Left kidney (tissue), 2 donors: Measurements from ENCODE around the gene APOM. TPM values are rescaled to one million over a fixed set of nuclear protein-coding genes. Genes with fewer than 3 reads are reported as not detected.
A peak's percentile ranks its signal among the peaks of the same experiment; 100 is the strongest.

Experiments used
- DNase-seq: peaks from one replicate; pipeline ENCODE4 v3.0.0-alpha.2; 2013
- polyA plus RNA-seq: library from polyadenylated mRNA; unstranded; fragments of 120-200 nt; gene quantifications from one replicate; pipeline ENCODE4 v1.2.1, GENCODE V29; 2013; ENCODE audit not compliant: insufficient read length

The APOM gene
- polyA plus RNA-seq, 1 donor = 95.0 TPM

DNA sequence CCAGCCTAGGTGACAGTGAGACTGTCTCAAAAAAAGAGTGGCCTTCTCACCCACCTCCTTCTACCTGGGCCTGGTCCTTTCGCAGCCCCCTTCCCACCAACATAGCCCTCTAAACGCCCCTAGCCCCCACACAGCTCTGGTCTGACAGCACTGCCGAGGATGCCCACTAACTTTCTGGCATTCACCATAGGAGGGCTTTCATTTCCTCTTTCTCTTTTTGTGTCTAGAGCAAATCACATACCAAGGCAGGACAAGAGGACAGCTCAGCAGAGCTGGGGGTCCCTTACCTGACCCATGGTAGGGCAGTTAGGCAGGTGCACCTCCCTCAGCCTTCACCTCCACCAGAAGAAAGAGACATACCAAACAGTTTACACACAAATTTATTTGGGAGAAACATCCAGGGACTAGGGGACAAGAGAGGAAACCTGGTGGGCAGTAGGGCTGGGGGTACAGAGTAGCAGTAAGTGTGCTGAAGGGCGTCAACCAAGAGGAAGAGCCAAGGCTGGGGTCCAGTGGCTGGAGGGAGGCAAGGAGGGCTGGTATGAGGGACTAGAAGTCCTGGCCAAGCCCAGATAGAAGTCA lies 20.7 kb downstream of the APOM start:
- DNase-seq = no peak

DNA sequence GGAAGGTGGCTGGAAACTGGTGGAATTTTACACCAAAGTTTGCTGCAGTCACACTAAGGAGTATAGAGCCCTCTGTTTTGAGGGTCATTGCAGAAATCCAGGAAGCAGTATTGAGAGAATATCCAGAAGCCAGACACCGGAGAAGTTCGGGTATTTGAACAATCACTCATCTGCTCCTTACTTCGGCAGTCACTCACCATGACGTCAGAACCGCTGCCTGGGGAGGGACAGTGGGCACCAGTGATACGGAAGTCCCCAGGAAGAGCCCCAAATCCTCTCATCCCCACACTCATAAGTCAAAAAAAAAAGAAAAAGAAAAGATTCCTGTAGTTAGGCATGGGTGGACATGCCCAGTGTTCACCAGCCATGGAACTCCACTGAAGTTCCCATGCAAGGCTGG lies 21.2 kb downstream of the APOM start:
- DNase-seq = no peak

DNA sequence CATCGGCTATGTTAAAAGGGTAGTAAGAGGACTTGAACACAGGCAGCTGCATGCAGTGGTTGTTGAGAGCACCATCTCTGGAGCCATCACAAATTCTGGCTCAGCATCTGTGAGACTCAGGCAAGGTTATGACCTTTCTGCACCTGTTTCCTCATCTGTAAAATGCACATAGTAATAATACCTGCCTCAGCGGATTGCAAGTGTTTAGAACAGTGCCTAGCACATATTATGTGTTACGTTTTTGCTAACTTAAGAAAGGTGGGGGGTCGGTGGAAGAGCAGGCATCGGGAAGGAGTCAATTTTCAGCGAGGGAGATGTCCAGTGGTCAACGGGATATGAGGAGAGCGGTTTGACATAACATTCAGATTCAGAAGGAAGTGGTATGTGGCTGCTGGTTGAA lies 22.3 kb downstream of the APOM start:
- DNase-seq = no peak

GRCh38 chr6:31680226-31681134 lies 24.8 kb downstream of the APOM start, which contains the start of gene LY6G5C:
LY6G5C (minus strand) TSS chr6:31681067; CDS start chr6:31680373, 694 bp downstream.
- peak; percentile 85 for DNase-seq

DNA sequence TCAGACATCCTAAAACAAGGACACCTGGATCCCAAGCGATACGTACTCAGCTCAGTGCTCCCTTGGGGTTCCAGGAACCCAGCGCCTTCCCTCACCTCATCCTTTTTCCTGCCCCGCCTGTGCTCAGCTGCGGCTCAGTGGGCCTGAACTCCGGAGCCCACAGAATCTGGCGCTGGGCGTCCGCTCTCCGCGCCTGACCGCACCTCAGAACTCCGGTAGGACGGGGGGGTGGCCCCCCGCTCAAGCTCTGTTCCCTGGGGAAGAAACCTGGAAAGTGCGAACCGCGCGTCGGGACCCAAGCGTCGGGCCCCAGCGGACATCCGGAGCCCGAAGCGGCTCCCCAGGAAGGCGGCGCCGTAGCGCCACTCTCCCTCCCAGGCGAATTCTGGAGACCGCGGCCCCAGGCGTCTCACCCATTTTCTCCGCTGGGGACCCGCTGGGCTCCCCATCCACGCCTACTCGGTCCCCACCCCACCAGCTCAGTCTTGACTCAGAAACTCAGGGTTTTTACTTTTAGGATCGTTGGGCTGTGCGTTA lies 25.5 kb downstream of the APOM start:
- peak; percentile 67 for DNase-seq

GRCh38 chr6:31683591-31683990 lies 27.9 kb downstream of the APOM start:
- no peak for DNase-seq

GRCh38 chr6:31686483-31686882 lies 30.8 kb downstream of the APOM start:
- DNase-seq = no peak

DNA sequence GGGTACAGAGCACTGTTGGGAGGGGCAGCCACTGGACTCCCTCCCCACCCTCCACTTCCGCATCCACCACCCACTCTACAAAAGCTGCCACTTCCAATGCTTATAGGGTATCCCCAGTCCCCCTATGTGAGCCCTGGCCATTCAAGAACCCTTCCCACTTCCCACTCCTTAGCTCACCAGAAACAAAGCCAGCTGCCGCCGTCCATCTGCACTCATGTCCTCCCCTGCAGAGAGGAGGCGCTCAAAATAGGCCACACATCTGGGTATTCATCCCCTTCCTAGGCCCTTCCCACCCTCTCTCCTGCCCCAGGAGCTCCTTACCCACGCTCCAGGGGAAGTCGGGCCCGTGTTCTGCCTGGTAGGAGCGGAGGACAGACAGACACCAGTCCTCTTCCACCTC lies 31.6 kb downstream of the APOM start:
- DNase-seq = no peak

DNA sequence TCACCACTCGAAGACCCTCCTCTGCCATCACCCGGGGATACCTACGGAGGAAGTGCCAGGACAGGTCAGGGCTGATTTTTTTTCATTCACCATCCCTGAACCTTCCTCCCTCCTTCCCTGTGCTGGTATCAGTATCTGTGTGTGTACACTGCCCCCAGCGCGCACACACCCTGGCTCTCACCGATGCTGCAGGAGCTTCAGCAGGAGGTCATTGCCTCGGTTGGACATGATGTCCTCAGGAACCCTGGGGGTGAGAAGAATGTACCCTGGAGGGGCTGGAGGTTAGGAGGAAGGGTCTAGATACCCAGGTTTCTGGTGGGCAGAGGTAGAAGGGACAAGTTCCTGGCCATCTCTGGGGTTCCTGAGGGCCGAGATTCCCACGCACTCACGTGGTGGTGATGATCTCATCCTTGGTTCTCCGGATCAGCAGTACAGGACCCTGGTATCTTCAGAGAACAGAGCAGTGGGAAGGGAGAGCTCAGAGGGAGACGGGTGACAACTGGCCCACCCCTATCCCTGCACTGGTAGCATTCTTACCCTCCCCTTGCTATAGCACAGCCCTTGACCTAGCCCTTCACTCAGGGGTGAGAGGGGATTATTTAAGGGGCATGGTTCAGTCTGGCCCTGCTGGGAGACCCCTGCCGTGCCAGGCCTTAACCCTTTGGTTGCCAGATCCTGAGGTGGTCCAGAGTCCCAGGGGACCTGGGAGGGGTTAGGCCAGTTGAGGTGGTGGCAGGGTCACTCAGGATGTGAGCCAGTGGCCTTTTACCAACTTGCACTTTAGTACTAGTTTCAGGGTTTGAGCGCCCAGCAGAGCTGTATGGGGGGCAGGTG lies 32.4 kb downstream of the APOM start:
- DNase-seq = no peak

DNA sequence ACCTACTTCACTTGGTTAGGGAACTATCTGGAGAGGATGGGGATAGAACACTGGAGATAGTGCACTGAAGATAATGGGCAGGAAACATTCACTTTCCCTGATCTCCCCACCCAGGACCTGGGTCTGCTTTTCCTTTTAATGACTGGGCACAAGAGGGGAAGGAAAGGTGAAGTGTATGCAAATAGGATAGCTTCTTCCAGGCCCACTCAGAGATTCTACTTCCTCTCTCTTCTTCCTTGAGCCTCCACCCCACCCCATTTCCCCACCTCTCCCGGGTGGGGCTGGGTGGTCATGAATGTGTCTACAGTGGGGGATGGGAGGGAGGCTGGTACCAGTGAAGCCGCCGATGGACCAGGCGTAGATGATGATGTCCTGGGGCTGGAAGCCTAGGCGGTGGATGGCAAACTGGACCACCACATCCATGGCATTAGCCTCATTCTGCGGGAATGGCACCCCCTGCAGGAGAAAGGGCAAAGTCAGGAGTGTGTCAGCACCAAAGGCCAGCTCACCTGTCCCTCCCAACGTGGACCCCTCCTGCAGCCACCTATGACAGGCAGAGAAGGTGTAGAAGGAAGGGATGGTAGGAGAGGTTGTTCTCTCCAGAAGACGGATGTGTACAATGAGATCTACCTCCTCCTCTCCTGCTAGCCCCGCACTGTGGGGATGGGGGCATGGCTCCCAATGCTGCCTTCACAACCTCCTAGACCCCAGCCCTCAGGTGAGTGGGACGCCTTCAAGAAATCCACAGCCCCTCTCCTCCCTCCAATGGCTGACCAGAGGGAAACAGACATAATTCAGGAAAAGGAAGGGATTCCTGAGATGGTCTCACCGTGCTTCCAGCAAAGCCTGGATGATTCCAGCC lies 33.8 kb downstream of the APOM start:
- no peak for DNase-seq

DNA sequence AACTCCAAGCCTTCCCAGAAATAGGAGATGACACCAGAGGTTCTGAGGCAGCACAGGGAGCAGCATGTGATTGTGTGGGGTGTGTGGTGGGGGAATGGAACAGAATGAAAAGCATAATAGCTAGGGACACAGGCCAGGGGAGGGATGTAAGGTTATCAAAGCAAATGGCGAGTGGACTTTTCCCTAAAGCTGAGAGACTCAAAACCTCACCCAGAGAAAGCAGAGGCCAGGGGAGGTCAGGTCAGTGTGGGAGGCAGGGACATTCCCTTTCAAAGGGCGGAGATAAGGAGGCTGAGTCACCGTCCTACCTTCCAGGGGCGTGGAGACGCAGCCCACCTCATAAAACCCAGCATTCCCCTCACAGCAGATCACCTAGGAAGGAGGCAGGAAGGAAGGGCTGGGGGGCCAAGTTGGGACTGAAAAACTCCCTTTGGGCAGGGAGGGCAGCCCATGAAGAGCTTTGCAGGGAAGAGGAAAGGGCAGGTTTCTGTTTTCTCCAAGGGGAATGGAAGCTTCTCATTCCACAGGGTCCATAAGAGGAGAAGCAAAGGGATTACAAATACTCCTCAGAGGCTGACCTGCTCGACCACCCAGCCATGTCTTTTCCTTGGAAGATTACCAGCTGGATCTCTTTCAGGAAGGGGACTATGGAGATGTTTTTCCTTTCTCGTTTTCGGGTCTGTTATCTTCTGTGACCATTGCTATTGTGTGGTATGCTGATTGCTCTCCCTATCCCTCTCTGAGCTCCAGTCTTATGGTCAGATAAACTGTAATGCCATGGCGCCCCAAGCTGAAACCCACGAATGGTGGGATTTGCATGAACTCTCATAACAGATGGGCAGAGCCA lies 34.8 kb downstream of the APOM start:
- no peak for DNase-seq

DNA sequence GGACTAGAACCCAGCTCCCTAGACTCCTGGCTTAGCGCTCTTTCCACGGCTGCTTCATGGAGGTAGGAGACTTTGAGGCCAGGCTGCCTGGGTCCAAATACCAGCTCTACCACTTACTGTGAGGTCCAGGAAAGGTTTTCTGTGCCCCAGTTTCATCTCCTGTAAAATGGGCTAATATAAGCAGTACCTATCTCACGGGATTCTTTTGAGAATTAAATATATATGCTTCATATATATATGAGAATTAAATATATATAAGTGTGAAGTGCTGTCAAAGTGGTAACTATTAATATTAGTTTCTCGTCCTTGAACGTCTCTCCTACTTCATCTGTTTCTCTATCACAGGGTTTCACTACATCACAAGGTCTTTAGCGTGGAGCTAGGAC lies 35.4 kb downstream of the APOM start:
- no peak for DNase-seq

DNA sequence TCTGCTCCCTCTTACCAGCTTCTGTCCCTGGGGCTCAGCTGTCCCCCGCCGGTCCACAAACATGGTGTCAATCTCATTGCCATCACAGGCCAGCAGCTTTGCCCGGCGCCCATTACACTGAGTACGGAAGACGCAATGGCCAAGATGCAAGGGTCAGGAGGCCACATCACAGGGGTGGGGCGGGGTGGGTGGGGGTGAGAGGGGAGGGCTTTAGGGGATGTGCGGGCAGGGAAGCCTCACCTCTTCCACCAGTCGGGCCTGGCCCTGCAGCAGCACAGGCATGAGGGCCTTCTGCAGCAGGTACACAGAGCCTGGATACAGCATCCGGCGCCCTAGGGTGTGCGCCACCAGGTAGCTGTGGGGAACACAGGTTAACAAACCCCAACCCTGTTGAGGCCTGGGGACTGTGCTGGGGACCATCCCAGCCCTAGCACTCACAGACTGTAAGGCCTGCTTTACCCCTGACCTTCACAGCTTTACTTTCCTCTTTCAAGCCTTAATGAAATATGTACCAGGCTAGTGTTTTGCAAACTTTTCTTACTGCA lies 35.9 kb downstream of the APOM start:
- DNase-seq = no peak

DNA sequence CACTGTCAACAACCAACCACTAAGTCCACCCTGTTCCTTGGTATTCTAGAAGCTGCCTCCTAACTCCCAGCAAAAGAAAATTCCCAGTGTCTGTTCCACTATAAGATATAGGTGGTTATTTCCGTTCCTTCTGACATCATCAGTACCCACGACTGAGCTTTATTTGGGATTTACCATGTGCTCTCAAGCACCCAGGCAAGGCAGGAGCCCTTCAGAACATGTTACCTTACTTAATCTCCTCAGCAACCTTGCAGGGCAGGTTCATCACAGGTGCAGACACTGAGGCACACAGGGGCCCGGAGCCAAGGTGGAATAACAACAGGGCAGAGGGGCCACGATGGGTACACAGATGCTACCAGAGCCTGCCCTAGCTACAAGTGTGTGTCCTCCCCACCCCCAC lies 36.7 kb downstream of the APOM start:
- DNase-seq = no peak

- DNase-seq = no peak
Observed at GRCh38 chr6:31692886-31693285, 37.2 kb downstream of the APOM start.

DNA sequence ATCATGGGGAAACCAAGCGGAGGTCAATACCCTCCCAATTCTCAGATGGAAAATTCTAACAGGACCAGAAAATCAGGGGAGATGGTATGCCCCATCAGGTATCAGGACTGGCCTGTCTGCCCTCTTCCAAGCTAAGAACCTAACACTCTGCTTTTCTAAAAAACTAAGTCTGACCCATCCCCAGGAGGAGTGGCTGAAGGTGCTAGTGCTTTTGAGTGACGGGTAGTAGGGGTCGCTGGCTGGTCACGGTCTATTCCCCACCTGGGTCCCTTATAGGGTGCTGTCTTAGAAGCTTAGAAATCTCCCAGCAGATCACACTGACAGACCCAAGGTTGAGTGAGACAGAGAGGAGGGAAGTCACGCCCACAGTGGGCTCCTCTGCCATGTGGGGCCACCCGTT lies 37.8 kb downstream of the APOM start:
- no peak for DNase-seq

- DNase-seq = no peak
Observed at GRCh38 chr6:31697555-31697954, 41.9 kb downstream of the APOM start.

GRCh38 chr6:31700740-31701401 lies 45.2 kb downstream of the APOM start:
- no peak for DNase-seq

DNA sequence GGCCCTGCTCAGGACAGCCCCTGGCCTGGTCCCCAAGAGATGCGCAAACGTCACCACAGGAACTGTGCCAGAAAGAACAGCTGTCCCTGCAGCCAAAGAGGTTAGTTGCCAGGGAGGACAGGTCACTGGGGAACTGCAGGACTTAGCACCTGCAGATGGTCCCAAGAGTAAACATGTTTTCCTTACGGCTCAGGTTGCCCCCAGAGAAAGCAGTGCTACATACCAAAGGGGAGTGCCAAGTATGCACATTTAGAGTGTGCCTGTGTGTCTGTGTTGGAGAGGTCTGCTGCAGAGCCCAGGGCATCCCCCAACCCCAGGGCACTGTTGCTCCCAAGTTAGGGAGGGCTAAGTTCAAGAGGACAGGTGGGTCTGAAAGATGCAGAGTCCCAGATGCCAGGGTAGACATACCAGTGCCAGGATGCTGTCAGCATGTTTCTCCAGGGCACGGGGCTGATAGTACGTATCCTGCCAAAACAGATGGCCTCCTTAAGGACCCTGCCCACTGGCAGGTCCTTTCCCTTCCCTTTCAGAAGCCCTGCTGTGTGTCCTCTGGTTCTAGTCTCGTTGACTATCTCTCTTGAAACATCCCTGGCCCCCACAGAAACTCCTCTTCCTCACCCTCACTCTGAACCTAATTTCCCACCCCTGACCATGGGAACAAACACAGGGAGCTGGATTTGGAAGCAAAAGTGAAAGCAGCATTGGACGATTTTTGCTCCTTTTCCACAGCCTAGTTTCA lies 46.1 kb downstream of the APOM start:
- no peak for DNase-seq
